ENCODE data around the gene TROAP.
"Not testable (repeated sequence)": the region's sequence is repeated elsewhere in the genome, so short reads cannot be mapped to it uniquely, and the experiment has no call there.

TROAP gene

GRCh38 chr12:49322708-49323523, at the start of gene TROAP:
TROAP (plus strand) TSS chr12:49323255; CDS start chr12:49323609, 354 bp downstream.
- peak; percentile 100 for DNase-seq (ENCODE audit: low spot score)

GRCh38 chr12:49273726-49274395, 49.2 kb upstream of the TROAP start:
- no peak for DNase-seq (ENCODE audit: low spot score)

- no peak for DNase-seq (ENCODE audit: low spot score)
Observed at GRCh38 chr12:49274396-49275069, 48.5 kb upstream of the TROAP start.

GRCh38 chr12:49276304-49277290, 46.5 kb upstream of the TROAP start:
- DNase-seq (ENCODE audit: low spot score), result no peak

GRCh38 chr12:49277466-49277865, 45.6 kb upstream of the TROAP start:
- no peak for DNase-seq (ENCODE audit: low spot score)

- no peak for DNase-seq (ENCODE audit: low spot score)
Observed at GRCh38 chr12:49279706-49280159, 43.3 kb upstream of the TROAP start.

- DNase-seq (ENCODE audit: low spot score), result not testable (repeated sequence)
Observed at GRCh38 chr12:49280545-49280944, 42.5 kb upstream of the TROAP start.

- DNase-seq (ENCODE audit: low spot score), result no peak
Observed at GRCh38 chr12:49282302-49282701, 40.8 kb upstream of the TROAP start.

- DNase-seq (ENCODE audit: low spot score), result not testable (repeated sequence)
Observed at GRCh38 chr12:49282740-49283375, 40.2 kb upstream of the TROAP start.

GRCh38 chr12:49283541-49284429, 39.3 kb upstream of the TROAP start:
- no peak for DNase-seq (ENCODE audit: low spot score)

GRCh38 chr12:49284672-49285071, 38.4 kb upstream of the TROAP start:
- no peak for DNase-seq (ENCODE audit: low spot score)

- DNase-seq (ENCODE audit: low spot score), result no peak
Observed at GRCh38 chr12:49287876-49288275, 35.2 kb upstream of the TROAP start.

GRCh38 chr12:49288412-49288853, 34.6 kb upstream of the TROAP start:
- peak; percentile 77 for DNase-seq (ENCODE audit: low spot score)

- no peak for DNase-seq (ENCODE audit: low spot score)
Observed at GRCh38 chr12:49288922-49289555, 34.0 kb upstream of the TROAP start.

- no peak for DNase-seq (ENCODE audit: low spot score)
Observed at GRCh38 chr12:49292729-49293055, 30.4 kb upstream of the TROAP start.

GRCh38 chr12:49293056-49293956, 29.7 kb upstream of the TROAP start:
- no peak for DNase-seq (ENCODE audit: low spot score)

GRCh38 chr12:49294086-49294803, 28.8 kb upstream of the TROAP start:
- DNase-seq (ENCODE audit: low spot score), result no peak

GRCh38 chr12:49294804-49295081, 28.3 kb upstream of the TROAP start:
- no peak for DNase-seq (ENCODE audit: low spot score)
